Measurements from ENCODE around the gene TBC1D8.

- no peak for TF ChIP-seq CTCF (IDR thresholded peaks at IDR 0.05)
- no peak for TF ChIP-seq POLR2A (IDR thresholded peaks at IDR 0.05)
These were observed 17.5 kb upstream of the TBC1D8 start for GRCh38 chr2:101168706-101169105.

All from prostate gland (tissue), 2 donors.